Activated B cell treated with CpG ODN at 0.5 μM for 24 hours (primary cell): Measurements from ENCODE around the gene CUL4A. TPM values are rescaled to one million over a fixed set of nuclear protein-coding genes. Genes with fewer than 3 reads are reported as not detected.

Experiments
- ATAC-seq: fragments of 200-7000 bp; cut with Tn5 transposase; one replicate; pipeline ENCODE4 v1.10.0; 2021; ENCODE audit warnings: low read depth, mild to moderate bottlenecking, moderate library complexity
- CTCF ChIA-PET: fragments of 350-600 bp; sonication (Branson Sonifier 250); formaldehyde crosslinking; loops from one replicate; lab custom pipeline; 2021; ENCODE audit warnings: antibody characterized with exemption; lab: Charles Lee
- POLR2A ChIA-PET: fragments of 350-600 bp; sonication (Branson Sonifier 250); formaldehyde crosslinking; loops from one replicate; lab custom pipeline; 2021; ENCODE audit warnings: antibody characterized with exemption; lab: Charles Lee
- DNase-seq: peaks from one replicate; pipeline ENCODE4 v3.0.0; 2022
- H3K27ac Mint-ChIP-seq: one replicate; pipeline ENCODE4 v1.8.0; 2020; ENCODE audit warnings: mixed read lengths
- H3K27me3 Mint-ChIP-seq: one replicate; pipeline ENCODE4 v1.8.0; 2021; ENCODE audit warnings: mixed read lengths
- H3K36me3 Mint-ChIP-seq: one replicate; pipeline ENCODE4 v1.8.0; 2021; ENCODE audit warnings: low read depth, mixed read lengths
- H3K4me1 Mint-ChIP-seq: one replicate; pipeline ENCODE4 v1.8.0; 2021; ENCODE audit warnings: mixed read lengths
- H3K4me3 Mint-ChIP-seq: one replicate; pipeline ENCODE4 v1.8.0; 2020; ENCODE audit warnings: mild to moderate bottlenecking, mixed read lengths
- H3K9me3 Mint-ChIP-seq: one replicate; pipeline ENCODE4 v1.8.0; 2020; ENCODE audit warnings: mixed read lengths
- CTCF ChIP-seq: fragments of 200-600 bp; IDR thresholded peaks from one replicate; pipeline ENCODE4 v1.8.0; 2022; ENCODE audit warnings: antibody characterized with exemption, mild to moderate bottlenecking
- intact Hi-C: fragments of 100-400 bp; cut with micrococcal nuclease; formaldehyde crosslinking; loops from one replicate; pipeline ENCODE4 v1.15.1; 2024
- total RNA-seq: library from RNA; stranded (reverse); gene quantifications from 2 replicates; pipeline ENCODE4 v1.2.3, GENCODE V29; 2022

CUL4A gene
- total RNA-seq, 1 donor from 2014 or later = 77.2 TPM

GRCh38 chr13:113190181-113190580 lies 19.2 kb upstream of the CUL4A start:
- no peak for TF ChIP-seq CTCF
- Mint-ChIP-seq H3K4me1 (no peaks in the 10 kb centered on the region), H3K9me3 (no peaks in the 10 kb centered on the region), H3K27me3 (no peaks in the 10 kb centered on the region), H3K4me3 (no peak overlapping the region), H3K36me3 (peaks cover 79% of the 10 kb centered on the region), H3K27ac (no peak overlapping the region)
- no peak for ATAC-seq
- POLR2A ChIA-PET = no interaction called here
- intact Hi-C loops = no loop called here
- no peak for DNase-seq
- CTCF ChIA-PET = no interaction called here

GRCh38 chr13:113192279-113192678 lies 17.1 kb upstream of the CUL4A start:
- ChIA-PET CTCF (no interaction called here), POLR2A (no interaction called here)
- H3K9me3 Mint-ChIP-seq = no peaks in the 10 kb centered on the region
- peaks cover 83% of the 10 kb centered on the region for H3K36me3 Mint-ChIP-seq
- no peak overlapping the region for H3K4me3 Mint-ChIP-seq
- TF ChIP-seq CTCF = no peak
- intact Hi-C loops = no loop called here
- H3K27me3 Mint-ChIP-seq = no peaks in the 10 kb centered on the region
- no peak for ATAC-seq
- H3K4me1 Mint-ChIP-seq = no peaks in the 10 kb centered on the region
- H3K27ac Mint-ChIP-seq = no peak overlapping the region
- DNase-seq = no peak

GRCh38 chr13:113192902-113193301 lies 16.5 kb upstream of the CUL4A start:
- no peaks in the 10 kb centered on the region for H3K27me3 Mint-ChIP-seq
- H3K4me1 Mint-ChIP-seq = no peaks in the 10 kb centered on the region
- ChIA-PET CTCF (no interaction called here), POLR2A (no interaction called here)
- H3K27ac Mint-ChIP-seq = no peak overlapping the region
- no peak for TF ChIP-seq CTCF
- peaks cover 83% of the 10 kb centered on the region for H3K36me3 Mint-ChIP-seq
- no peak for DNase-seq
- ATAC-seq = no peak
- H3K9me3 Mint-ChIP-seq = no peaks in the 10 kb centered on the region
- H3K4me3 Mint-ChIP-seq = no peak overlapping the region
- intact Hi-C loops = no loop called here

GRCh38 chr13:113195360-113195759 lies 14.1 kb upstream of the CUL4A start:
- no peak for ATAC-seq
- intact Hi-C loops = no loop called here
- Mint-ChIP-seq H3K27ac (no peak overlapping the region), H3K36me3 (peaks cover 83% of the 10 kb centered on the region), H3K4me3 (no peak overlapping the region), H3K4me1 (no peaks in the 10 kb centered on the region), H3K9me3 (no peaks in the 10 kb centered on the region), H3K27me3 (no peaks in the 10 kb centered on the region)
- POLR2A ChIA-PET = no interaction called here
- DNase-seq = no peak
- TF ChIP-seq CTCF = no peak
- CTCF ChIA-PET = no interaction called here

GRCh38 chr13:113196970-113197737 lies 12.3 kb upstream of the CUL4A start:
- peaks cover 76% of the 10 kb centered on the region for H3K36me3 Mint-ChIP-seq
- ChIA-PET POLR2A (no interaction called here), CTCF (no interaction called here)
- intact Hi-C loops = no loop called here
- no peaks in the 10 kb centered on the region for H3K27me3 Mint-ChIP-seq
- ATAC-seq (no peak), DNase-seq (no peak)
- no peak overlapping the region for H3K27ac Mint-ChIP-seq
- no peak for TF ChIP-seq CTCF
- H3K4me3 Mint-ChIP-seq = no peak overlapping the region
- peaks cover 2% of the 10 kb centered on the region for H3K4me1 Mint-ChIP-seq
- no peaks in the 10 kb centered on the region for H3K9me3 Mint-ChIP-seq
